Activated CD4-positive, alpha-beta memory T cell treated with anti-CD3 and anti-CD28 coated beads for 36 hours (primary cell): ENCODE results near the gene RIMS4. TPM values are rescaled to one million over a fixed set of nuclear protein-coding genes. Genes with fewer than 3 reads are reported as not detected.

Experiments
- CTCF ChIA-PET: fragments of 350-600 bp; sonication (Branson Sonifier 250); formaldehyde crosslinking; loops from one replicate; lab custom pipeline; 2021; ENCODE audit warnings: antibody characterized with exemption, inconsistent platforms; lab: Charles Lee
- POLR2A ChIA-PET: fragments of 350-600 bp; sonication (Branson Sonifier 250); formaldehyde crosslinking; loops from one replicate; lab custom pipeline; 2021; ENCODE audit warnings: antibody characterized with exemption; lab: Charles Lee
- DNase-seq: peaks from one replicate; pipeline ENCODE4 v3.0.0-alpha.2; 2020
- H3K27ac Mint-ChIP-seq: one replicate; pipeline ENCODE4 v1.8.0; 2021; ENCODE audit warnings: mixed read lengths
- H3K27me3 Mint-ChIP-seq: one replicate; pipeline ENCODE4 v1.8.0; 2021; ENCODE audit warnings: mixed read lengths
- H3K36me3 Mint-ChIP-seq: one replicate; pipeline ENCODE4 v1.8.0; 2021; ENCODE audit warnings: mixed read lengths
- H3K4me1 Mint-ChIP-seq: one replicate; pipeline ENCODE4 v1.8.0; 2021; ENCODE audit warnings: low read depth, mixed read lengths
- H3K4me3 Mint-ChIP-seq: one replicate; pipeline ENCODE4 v1.8.0; 2021; ENCODE audit warnings: mild to moderate bottlenecking, mixed read lengths
- H3K9me3 Mint-ChIP-seq: one replicate; pipeline ENCODE4 v1.8.0; 2021; ENCODE audit warnings: mixed read lengths
- intact Hi-C: fragments of 100-400 bp; cut with micrococcal nuclease; formaldehyde crosslinking; loops from one replicate; pipeline ENCODE4 v1.15.1; 2023
- total RNA-seq, 2 experiments: library from RNA; stranded (reverse); gene quantifications; one replicate each; pipeline ENCODE4 v1.2.3, GENCODE V29; 2021

RIMS4 gene
- total RNA-seq, 2 experiments from 2014 or later, result not detected

GRCh38 chr20:44720621-44720996, 89.7 kb downstream of the RIMS4 start:
- CTCF ChIA-PET, result no interaction called here
- no peaks in the 10 kb centered on the region for H3K36me3 Mint-ChIP-seq
- POLR2A ChIA-PET, result no interaction called here
- H3K27me3 Mint-ChIP-seq, result no peaks in the 10 kb centered on the region
- no peaks in the 10 kb centered on the region for H3K9me3 Mint-ChIP-seq
- no peak overlapping the region for H3K27ac Mint-ChIP-seq
- H3K4me3 Mint-ChIP-seq, result no peak overlapping the region
- intact Hi-C loops, result no loop called here
- no peak for DNase-seq
- H3K4me1 Mint-ChIP-seq, result no peaks in the 10 kb centered on the region

- DNase-seq, result no peak
- Mint-ChIP-seq H3K27ac (no peak overlapping the region), H3K27me3 (no peaks in the 10 kb centered on the region), H3K36me3 (no peaks in the 10 kb centered on the region), H3K4me3 (no peak overlapping the region), H3K4me1 (no peaks in the 10 kb centered on the region), H3K9me3 (no peaks in the 10 kb centered on the region)
- POLR2A ChIA-PET, result no interaction called here
- CTCF ChIA-PET, result no interaction called here
- intact Hi-C loops, result no loop called here
Measured at GRCh38 chr20:44719841-44720240, 90.5 kb downstream of the RIMS4 start.

- no peak overlapping the region for H3K27ac Mint-ChIP-seq
- no peaks in the 10 kb centered on the region for H3K36me3 Mint-ChIP-seq
- intact Hi-C loops, result no loop called here
- POLR2A ChIA-PET, result no interaction called here
- H3K4me1 Mint-ChIP-seq, result no peaks in the 10 kb centered on the region
- no peaks in the 10 kb centered on the region for H3K9me3 Mint-ChIP-seq
- no peak overlapping the region for H3K4me3 Mint-ChIP-seq
- DNase-seq, result no peak
- peaks cover 1% of the 10 kb centered on the region for H3K27me3 Mint-ChIP-seq
- CTCF ChIA-PET, result interaction anchor here (1.0 to 1.1 kb wide), 2 partner anchors 15 to 149 kb away, joined by 3 read pairs; no protein-coding TSS in a partner anchor
Measured at GRCh38 chr20:44717986-44718385, 92.4 kb downstream of the RIMS4 start.

GRCh38 chr20:44716309-44717106, 93.8 kb downstream of the RIMS4 start:
- Mint-ChIP-seq H3K36me3 (no peaks in the 10 kb centered on the region), H3K27me3 (peaks cover 1% of the 10 kb centered on the region), H3K9me3 (no peaks in the 10 kb centered on the region), H3K4me1 (no peaks in the 10 kb centered on the region), H3K4me3 (no peak overlapping the region), H3K27ac (no peak overlapping the region)
- DNase-seq, result no peak
- ChIA-PET CTCF (no interaction called here), POLR2A (interaction anchor here (0.6 kb wide), 1 partner anchor 116 kb away, joined by 3 read pairs; no protein-coding TSS in a partner anchor)
- intact Hi-C loops, result no loop called here

- no peaks in the 10 kb centered on the region for H3K9me3 Mint-ChIP-seq
- intact Hi-C loops, result no loop called here
- H3K27me3 Mint-ChIP-seq, result peaks cover 1% of the 10 kb centered on the region
- ChIA-PET POLR2A (no interaction called here), CTCF (no interaction called here)
- DNase-seq, result no peak
- H3K4me1 Mint-ChIP-seq, result no peaks in the 10 kb centered on the region
- no peak overlapping the region for H3K4me3 Mint-ChIP-seq
- no peak overlapping the region for H3K27ac Mint-ChIP-seq
- H3K36me3 Mint-ChIP-seq, result no peaks in the 10 kb centered on the region
Measured at GRCh38 chr20:44715499-44716308, 94.6 kb downstream of the RIMS4 start.

GRCh38 chr20:44714701-44715498, 95.4 kb downstream of the RIMS4 start, which contains the start of gene CCN5:
TSS of gene CCN5 (plus strand) at chr20:44715369. CDS start at chr20:44715391, 22 bp downstream.
- CTCF ChIA-PET, result no interaction called here
- H3K36me3 Mint-ChIP-seq, result no peaks in the 10 kb centered on the region
- no peak for DNase-seq
- POLR2A ChIA-PET, result no interaction called here
- no peak within 1 kb of the TSS for H3K4me3 Mint-ChIP-seq
- no peaks in the 10 kb centered on the region for H3K4me1 Mint-ChIP-seq
- intact Hi-C loops, result no loop called here
- H3K27me3 Mint-ChIP-seq, result peaks cover 1% of the 10 kb centered on the region
- H3K9me3 Mint-ChIP-seq, result no peaks in the 10 kb centered on the region
- H3K27ac Mint-ChIP-seq, result no peak within 1 kb of the TSS

GRCh38 chr20:44714102-44714700, 96.1 kb downstream of the RIMS4 start:
- ChIA-PET POLR2A (no interaction called here), CTCF (no interaction called here)
- intact Hi-C loops, result no loop called here
- Mint-ChIP-seq H3K9me3 (no peaks in the 10 kb centered on the region), H3K27me3 (peaks cover 1% of the 10 kb centered on the region), H3K36me3 (no peaks in the 10 kb centered on the region), H3K27ac (no peak overlapping the region), H3K4me1 (no peaks in the 10 kb centered on the region), H3K4me3 (no peak overlapping the region)
- no peak for DNase-seq

GRCh38 chr20:44711237-44711636, 99.1 kb downstream of the RIMS4 start:
- DNase-seq, result no peak
- ChIA-PET POLR2A (no interaction called here), CTCF (interaction anchor here (1.0 to 1.3 kb wide), 2 partner anchors 26 to 28 kb away, joined by 3 read pairs; no protein-coding TSS in a partner anchor)
- intact Hi-C loops, result no loop called here
- H3K36me3 Mint-ChIP-seq, result no peaks in the 10 kb centered on the region
- no peaks in the 10 kb centered on the region for H3K9me3 Mint-ChIP-seq
- no peak overlapping the region for H3K27ac Mint-ChIP-seq
- no peak overlapping the region for H3K4me3 Mint-ChIP-seq
- H3K27me3 Mint-ChIP-seq, result peaks cover 1% of the 10 kb centered on the region
- H3K4me1 Mint-ChIP-seq, result no peaks in the 10 kb centered on the region

- peaks cover 1% of the 10 kb centered on the region for H3K27me3 Mint-ChIP-seq
- ChIA-PET CTCF (no interaction called here), POLR2A (no interaction called here)
- no peaks in the 10 kb centered on the region for H3K9me3 Mint-ChIP-seq
- no peaks in the 10 kb centered on the region for H3K36me3 Mint-ChIP-seq
- H3K27ac Mint-ChIP-seq, result no peak overlapping the region
- intact Hi-C loops, result no loop called here
- H3K4me1 Mint-ChIP-seq, result no peaks in the 10 kb centered on the region
- no peak for DNase-seq
- H3K4me3 Mint-ChIP-seq, result no peak overlapping the region
Measured at GRCh38 chr20:44709797-44710196, 100.5 kb downstream of the RIMS4 start.

- no peak for DNase-seq
- Mint-ChIP-seq H3K9me3 (no peaks in the 10 kb centered on the region), H3K4me1 (no peaks in the 10 kb centered on the region), H3K27me3 (peaks cover 1% of the 10 kb centered on the region), H3K27ac (no peak overlapping the region), H3K36me3 (no peaks in the 10 kb centered on the region), H3K4me3 (no peak overlapping the region)
- POLR2A ChIA-PET, result no interaction called here
- intact Hi-C loops, result no loop called here
- CTCF ChIA-PET, result no interaction called here
Measured at GRCh38 chr20:44709380-44709779, 101.0 kb downstream of the RIMS4 start.

- H3K9me3 Mint-ChIP-seq, result no peaks in the 10 kb centered on the region
- ChIA-PET POLR2A (no interaction called here), CTCF (no interaction called here)
- H3K36me3 Mint-ChIP-seq, result no peaks in the 10 kb centered on the region
- no peak overlapping the region for H3K27ac Mint-ChIP-seq
- no peak for DNase-seq
- no peaks in the 10 kb centered on the region for H3K4me1 Mint-ChIP-seq
- H3K4me3 Mint-ChIP-seq, result no peak overlapping the region
- no peaks in the 10 kb centered on the region for H3K27me3 Mint-ChIP-seq
- intact Hi-C loops, result no loop called here
Measured at GRCh38 chr20:44707018-44707579, 103.2 kb downstream of the RIMS4 start.
